ENCODE measurements around the gene PLAAT2. TPM values are rescaled to one million over a fixed set of nuclear protein-coding genes. Genes with fewer than 3 reads are reported as not detected.
"Not testable (repeated sequence)": the region's sequence is repeated elsewhere in the genome, so short reads cannot be mapped to it uniquely, and the experiment has no call there.

Gene PLAAT2
- total RNA-seq, 1 experiment from 2014 or later, result not detected

DNA sequence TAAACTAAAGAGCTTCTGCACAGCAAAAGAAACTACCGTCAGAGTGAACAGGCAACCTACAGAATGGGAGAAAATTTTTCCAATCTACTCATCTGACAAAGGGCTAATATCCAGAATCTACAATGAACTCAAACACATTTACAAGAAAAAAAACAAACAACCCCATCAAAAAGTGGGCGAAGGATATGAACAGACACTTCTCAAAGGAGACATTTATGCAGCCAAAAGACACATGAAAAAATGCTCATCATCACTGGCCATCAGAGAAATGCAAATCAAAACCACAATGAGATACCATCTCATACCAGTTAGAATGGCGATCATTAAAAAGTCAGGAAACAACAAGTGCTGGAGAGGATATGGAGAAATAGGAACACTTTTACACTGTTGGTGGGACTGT lies 15.7 kb upstream of the PLAAT2 start:
- DNase-seq (ENCODE audit: low read depth), result not testable (repeated sequence)

- DNase-seq (ENCODE audit: low read depth), result no peak
Measured at GRCh38 chr11:63574856-63575602, 11.8 kb upstream of the PLAAT2 start.

- peak; percentile 95 for DNase-seq (ENCODE audit: low read depth)
Measured at GRCh38 chr11:63573881-63574855, 11.0 kb upstream of the PLAAT2 start.

GRCh38 chr11:63572026-63572688 lies 9.0 kb upstream of the PLAAT2 start:
- no peak for DNase-seq (ENCODE audit: low read depth)

DNA sequence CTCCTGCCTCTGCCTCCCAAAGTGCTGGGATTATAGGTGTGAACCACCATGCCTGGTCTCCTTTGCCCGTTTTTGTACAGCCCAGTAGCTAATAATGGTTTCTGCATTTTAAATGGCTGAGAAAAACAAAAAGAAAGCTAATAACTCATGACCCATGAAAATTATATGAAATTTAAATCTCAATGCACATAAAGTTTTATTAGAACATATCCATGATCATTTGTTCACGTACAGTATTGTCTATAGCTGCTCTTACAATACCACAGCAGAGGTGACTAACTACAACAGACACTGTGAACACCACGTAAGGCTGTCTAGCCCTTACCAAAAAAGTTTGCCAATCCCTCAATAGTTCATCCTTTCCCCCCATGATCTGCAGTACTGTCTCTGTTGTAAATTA lies 6.4 kb upstream of the PLAAT2 start:
- DNase-seq (ENCODE audit: low read depth), result no peak

DNA sequence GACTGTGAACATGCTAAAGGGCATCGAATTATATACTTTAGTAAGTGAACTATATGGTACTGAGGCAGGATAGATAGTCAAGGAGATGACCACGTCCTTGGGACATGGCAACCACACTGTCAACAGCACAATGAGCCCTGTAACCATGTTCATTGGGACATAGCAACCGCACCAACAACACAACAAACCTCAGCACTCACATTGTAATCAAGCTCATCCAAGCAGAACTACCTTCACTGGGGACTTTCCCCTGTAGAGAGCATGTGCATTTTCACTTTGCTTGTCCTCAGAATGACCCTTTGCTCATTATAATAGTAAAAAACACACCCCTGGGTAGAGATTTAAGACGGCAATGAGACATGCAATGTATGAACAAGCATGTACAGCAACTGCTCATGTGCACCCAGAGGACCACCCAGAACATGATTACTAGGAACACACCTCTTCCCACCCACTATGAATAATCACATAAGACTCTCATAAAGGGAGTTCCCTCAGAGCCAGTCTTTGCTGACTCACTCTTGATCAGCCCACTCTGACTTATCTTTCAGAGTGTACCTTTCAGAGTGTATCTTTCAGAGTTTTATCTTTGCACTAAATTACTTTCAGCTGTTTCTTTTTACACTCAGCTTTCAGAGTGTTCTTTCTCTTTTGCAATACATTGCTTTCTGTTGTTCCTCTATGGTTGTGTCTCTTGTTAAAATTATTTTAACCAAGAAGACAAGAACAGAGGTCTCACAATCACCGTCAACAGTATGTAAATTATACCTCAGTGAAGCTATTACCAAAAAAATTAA lies 4.1 kb upstream of the PLAAT2 start:
- peak; percentile 89 for DNase-seq (ENCODE audit: low read depth)

GRCh38 chr11:63564784-63565350 lies 1.7 kb upstream of the PLAAT2 start:
- no peak for DNase-seq (ENCODE audit: low read depth)

DNA sequence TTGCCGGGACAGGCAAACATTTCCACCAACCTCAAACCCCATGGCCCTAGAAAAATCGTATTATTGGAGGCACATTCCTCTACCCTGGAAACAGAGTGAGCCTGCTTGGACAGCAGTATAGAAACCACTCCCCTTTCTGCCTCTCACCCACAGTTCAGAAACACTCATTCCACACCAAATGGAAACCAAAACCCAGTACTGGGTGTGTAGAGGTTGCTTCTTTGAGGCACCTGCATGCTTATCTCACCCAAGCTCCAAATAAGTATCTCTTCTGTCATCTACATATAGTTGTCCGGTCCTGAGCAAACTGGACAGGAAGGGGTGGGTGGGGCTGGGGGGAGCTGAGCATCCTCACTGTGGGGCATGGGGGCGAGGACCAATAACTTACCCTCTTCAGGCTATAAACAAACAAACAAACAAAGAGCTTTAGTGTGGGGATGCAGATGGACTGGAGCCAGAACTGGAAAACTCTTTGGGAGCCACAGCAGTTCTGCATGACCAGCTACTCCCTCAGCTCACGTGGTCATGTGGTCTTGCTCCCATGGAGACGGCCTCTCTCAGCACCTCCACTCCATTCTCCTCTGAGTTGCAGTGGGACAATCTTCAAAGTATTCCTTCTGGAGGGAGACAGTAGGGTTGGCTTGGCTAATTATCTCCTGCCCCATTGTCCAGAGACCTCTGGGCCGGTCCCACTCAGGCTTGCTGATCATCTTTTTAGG lies 1.0 kb upstream of the PLAAT2 start:
- no peak for DNase-seq (ENCODE audit: low read depth)

DNA sequence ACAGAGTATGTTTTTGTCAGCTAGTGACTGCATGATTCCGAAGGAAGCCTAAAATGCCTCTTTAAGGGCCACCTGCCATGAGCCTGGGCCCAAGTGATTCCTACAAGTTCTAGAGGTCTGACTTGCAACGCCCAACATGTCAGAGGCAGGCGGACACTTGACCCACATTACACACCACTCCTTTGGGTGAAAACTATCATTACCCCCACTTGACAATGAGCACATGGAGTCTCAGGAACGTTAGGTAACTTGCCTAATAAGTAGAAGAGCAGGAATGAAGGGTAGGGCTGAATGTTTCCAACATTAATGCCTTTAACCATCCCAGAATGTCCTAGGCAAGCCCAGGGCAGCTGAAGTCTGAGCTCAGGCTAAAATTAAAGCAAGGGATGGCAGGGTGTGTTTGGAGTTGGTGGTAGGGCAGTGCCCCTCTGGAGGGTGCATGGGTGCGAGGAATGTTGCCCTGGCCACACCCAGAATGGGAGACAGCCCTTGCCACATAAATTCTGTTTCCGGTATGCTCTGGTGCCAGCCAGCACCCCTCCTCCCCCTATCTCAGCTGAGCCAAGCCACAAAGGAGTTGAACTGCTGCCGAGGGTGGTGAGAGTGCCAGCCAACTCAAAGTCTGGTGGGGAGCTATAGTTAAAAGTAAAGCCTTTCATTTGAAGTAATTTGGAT lies 2.5 kb downstream of the PLAAT2 start:
- peak; percentile 45 for DNase-seq (ENCODE audit: low read depth)

- DNase-seq (ENCODE audit: low read depth), result no peak
Measured at GRCh38 chr11:63558459-63559157, 4.6 kb downstream of the PLAAT2 start.

- DNase-seq (ENCODE audit: low read depth), result no peak
Measured at GRCh38 chr11:63557570-63557969, 5.6 kb downstream of the PLAAT2 start.

DNA sequence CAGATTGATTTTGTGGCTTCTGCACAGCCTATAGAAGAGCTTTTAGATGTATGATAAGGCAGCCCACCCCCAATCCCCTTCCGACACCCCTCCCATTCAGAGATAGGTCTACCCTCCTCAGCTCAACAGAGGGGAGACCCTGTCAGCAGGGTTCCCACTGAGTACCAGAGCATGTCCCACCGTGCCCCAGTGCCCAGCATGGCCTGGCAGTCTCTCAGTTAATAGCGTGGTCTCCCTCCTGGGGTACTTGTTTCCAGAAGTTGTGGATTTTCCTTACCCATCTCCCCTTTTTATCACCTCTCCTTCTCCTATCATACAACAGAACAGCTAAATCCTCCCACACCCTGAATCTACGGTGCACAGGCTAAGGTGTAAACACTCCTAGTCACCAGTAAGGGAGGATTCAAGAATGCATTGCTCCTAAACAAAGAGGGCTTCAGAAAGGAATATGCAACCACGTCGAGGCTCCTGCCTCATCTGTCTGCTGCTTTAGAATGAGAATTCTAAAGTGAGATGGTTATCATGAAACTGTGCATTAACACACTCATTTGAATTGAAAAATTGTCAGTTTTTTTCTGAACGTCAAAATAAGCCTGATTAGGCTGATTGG lies 6.7 kb downstream of the PLAAT2 start:
- no peak for DNase-seq (ENCODE audit: low read depth)

GRCh38 chr11:63554877-63555223 lies 8.3 kb downstream of the PLAAT2 start:
- DNase-seq (ENCODE audit: low read depth), result no peak

- peak; percentile 26 for DNase-seq (ENCODE audit: low read depth)
Measured at GRCh38 chr11:63553759-63554158, 9.4 kb downstream of the PLAAT2 start.

- DNase-seq (ENCODE audit: low read depth), result no peak
Measured at GRCh38 chr11:63552921-63553320, 10.3 kb downstream of the PLAAT2 start.

- no peak for DNase-seq (ENCODE audit: low read depth)
Measured at GRCh38 chr11:63551889-63552266, 11.3 kb downstream of the PLAAT2 start.

GRCh38 chr11:63551091-63551888 lies 11.9 kb downstream of the PLAAT2 start:
- peak; percentile 85 for DNase-seq (ENCODE audit: low read depth)

All from LHCN-M2 (cell line).